Thoracic aorta (tissue), 2 donors: ENCODE results near the gene KCND2. TPM values are rescaled to one million over a fixed set of nuclear protein-coding genes. Genes with fewer than 3 reads are reported as not detected.
A peak's percentile ranks its signal among the peaks of the same experiment; 100 is the strongest.

Experiments
- ATAC-seq: fragments of 150-250 bp; one replicate; pipeline ENCODE4 v1.8.0; 2017; ENCODE audit warnings: low read depth; ENCODE audit not compliant: insufficient number of reproducible peaks, low FRiP score
- DNase-seq: peaks from one replicate; pipeline ENCODE4 v3.0.0-alpha.2; 2020; ENCODE audit warnings: low spot score
- H3K27ac ChIP-seq, 2 donors: fragments of 200-600 bp; sonication (generic); 1 replicate in 1 of 2; 2 replicates in 1 of 2; pipeline ENCODE4 v1.5.1; 2016; ENCODE audit warnings: mild to moderate bottlenecking in 2 of 2, moderate library complexity in 2 of 2
- H3K27me3 ChIP-seq: fragments of 200-600 bp; sonication (generic); replicated peaks from 2 replicates; pipeline ENCODE4 v1.6.0; 2016; ENCODE audit warnings: mild to moderate bottlenecking; ENCODE audit not compliant: insufficient read depth
- H3K36me3 ChIP-seq: fragments of 200-600 bp; sonication (generic); one replicate; pipeline ENCODE4 v1.5.1; 2016
- H3K4me1 ChIP-seq, 2 donors: fragments of 200-600 bp; sonication (generic); 1 replicate in 1 of 2; 2 replicates in 1 of 2; pipeline versions ENCODE4 v1.5.1 to v1.6.0; 2016; ENCODE audit warnings: low read depth in 2 of 2, mild to moderate bottlenecking in 1 of 2; ENCODE audit not compliant: control insufficient read depth in 1 of 2
- H3K4me3 ChIP-seq: fragments of 200-600 bp; sonication (generic); 2 replicates; pipeline ENCODE4 v1.5.1; 2016; ENCODE audit warnings: mild to moderate bottlenecking
- H3K9me3 ChIP-seq: fragments of 200-600 bp; sonication (generic); 2 replicates; pipeline ENCODE4 v1.5.1; 2016
- total RNA-seq, 2 donors: library from RNA; depleted of rRNA; stranded (reverse); fragments of >200 nt; gene quantifications; one replicate each; pipeline versions ENCODE4 v1.1.0 to v1.2.3, GENCODE V29; 2016
- TF ChIP-seq, protein P1 (sequence below): fragments of 200-600 bp; sonication (generic); IDR thresholded peaks from one replicate; pipeline ENCODE4 v1.5.1; 2019; ENCODE audit warnings: antibody characterized with exemption

KCND2 gene
- total RNA-seq, 2 donors from 2014 or later, result 0.14 to 0.99 TPM

DNA sequence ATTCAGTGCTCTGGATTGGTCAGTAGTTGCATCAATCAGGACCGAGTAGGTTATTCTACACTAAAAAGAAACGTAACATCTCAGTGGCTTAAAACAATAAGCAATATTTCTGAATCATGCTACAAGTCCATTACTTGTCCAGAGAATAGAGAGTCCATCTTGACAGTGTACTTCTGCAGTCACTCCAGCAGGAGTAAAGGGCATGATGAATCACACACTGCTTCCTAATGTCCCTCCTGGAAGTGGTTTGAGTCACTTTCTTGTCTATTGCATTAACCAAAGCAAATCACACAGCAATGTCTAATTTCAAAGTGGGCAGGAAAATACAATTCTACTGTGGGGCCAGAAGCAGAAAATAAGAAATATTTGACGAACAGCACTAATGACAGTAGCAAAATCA is 460.2 kb downstream of the KCND2 start:
- Histone ChIP-seq H3K27me3 (no peaks in the 10 kb centered on the region), H3K9me3 (no peaks in the 10 kb centered on the region), H3K4me3 (no peak overlapping the region), H3K36me3 (no peaks in the 10 kb centered on the region), H3K27ac (no peak overlapping the region), H3K4me1 (no peaks in the 10 kb centered on the region)
- ATAC-seq, result no peak
- no peak for DNase-seq
- TF ChIP-seq, protein P1, sequence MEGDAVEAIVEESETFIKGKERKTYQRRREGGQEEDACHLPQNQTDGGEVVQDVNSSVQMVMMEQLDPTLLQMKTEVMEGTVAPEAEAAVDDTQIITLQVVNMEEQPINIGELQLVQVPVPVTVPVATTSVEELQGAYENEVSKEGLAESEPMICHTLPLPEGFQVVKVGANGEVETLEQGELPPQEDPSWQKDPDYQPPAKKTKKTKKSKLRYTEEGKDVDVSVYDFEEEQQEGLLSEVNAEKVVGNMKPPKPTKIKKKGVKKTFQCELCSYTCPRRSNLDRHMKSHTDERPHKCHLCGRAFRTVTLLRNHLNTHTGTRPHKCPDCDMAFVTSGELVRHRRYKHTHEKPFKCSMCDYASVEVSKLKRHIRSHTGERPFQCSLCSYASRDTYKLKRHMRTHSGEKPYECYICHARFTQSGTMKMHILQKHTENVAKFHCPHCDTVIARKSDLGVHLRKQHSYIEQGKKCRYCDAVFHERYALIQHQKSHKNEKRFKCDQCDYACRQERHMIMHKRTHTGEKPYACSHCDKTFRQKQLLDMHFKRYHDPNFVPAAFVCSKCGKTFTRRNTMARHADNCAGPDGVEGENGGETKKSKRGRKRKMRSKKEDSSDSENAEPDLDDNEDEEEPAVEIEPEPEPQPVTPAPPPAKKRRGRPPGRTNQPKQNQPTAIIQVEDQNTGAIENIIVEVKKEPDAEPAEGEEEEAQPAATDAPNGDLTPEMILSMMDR, result no peak

DNA sequence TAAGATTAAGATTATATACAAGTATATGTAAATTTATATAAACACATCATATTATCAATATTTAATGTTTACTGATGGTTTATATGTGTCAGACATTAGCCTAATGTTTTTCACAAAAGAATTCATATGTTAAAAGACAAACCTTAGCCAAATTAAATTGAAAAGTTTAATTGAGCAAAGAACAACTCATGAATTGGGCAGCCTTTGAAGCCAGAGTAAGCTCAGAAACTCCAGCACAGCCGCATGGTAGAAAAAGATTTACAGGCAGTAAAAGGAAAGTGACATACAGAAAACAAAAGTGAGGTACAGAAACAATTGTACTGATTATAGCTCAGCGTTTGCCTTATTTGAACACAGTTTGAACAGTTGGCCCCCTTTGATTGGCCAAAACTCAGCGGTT is 460.9 kb downstream of the KCND2 start:
- ATAC-seq, result no peak
- TF ChIP-seq, protein P1, result no peak
- no peak overlapping the region for H3K4me3 ChIP-seq
- H3K36me3 ChIP-seq, result no peaks in the 10 kb centered on the region
- no peaks in the 10 kb centered on the region for H3K27me3 ChIP-seq
- H3K9me3 ChIP-seq, result no peaks in the 10 kb centered on the region
- H3K4me1 ChIP-seq, result no peaks in the 10 kb centered on the region
- H3K27ac ChIP-seq, result no peak overlapping the region
- no peak for DNase-seq

GRCh38 chr7:120735791-120736190 is 462.8 kb downstream of the KCND2 start:
- TF ChIP-seq, protein P1, result no peak
- Histone ChIP-seq H3K4me1 (no peaks in the 10 kb centered on the region), H3K9me3 (no peaks in the 10 kb centered on the region), H3K36me3 (no peaks in the 10 kb centered on the region), H3K27ac (no peak overlapping the region), H3K4me3 (no peak overlapping the region), H3K27me3 (no peaks in the 10 kb centered on the region)
- DNase-seq (no peak), ATAC-seq (no peak)

- DNase-seq (no peak), ATAC-seq (no peak)
- Histone ChIP-seq H3K27me3 (no peaks in the 10 kb centered on the region), H3K9me3 (no peaks in the 10 kb centered on the region), H3K36me3 (no peaks in the 10 kb centered on the region), H3K4me3 (no peak overlapping the region), H3K27ac (no peak overlapping the region), H3K4me1 (no peaks in the 10 kb centered on the region)
- TF ChIP-seq, protein P1, result no peak
These were observed 465.8 kb downstream of the KCND2 start for GRCh38 chr7:120738816-120739215.

DNA sequence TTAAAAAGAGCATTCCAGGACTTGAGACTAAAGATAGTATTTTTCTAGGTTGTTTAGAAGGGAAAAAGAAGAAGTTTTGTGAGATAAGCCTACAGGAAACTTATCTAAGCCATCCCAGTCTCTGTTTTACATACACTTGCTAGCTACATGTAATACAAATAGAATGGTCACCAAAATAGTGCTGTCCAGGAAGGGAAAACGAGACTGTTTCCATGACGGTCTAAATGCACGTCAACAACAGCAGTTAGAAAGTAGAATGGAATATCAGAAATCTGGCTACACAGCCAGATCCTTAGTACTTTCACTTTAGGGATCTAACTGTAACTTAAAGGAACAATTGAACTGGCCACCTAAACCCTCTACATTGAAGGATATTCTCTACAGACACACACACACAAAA is 467.4 kb downstream of the KCND2 start:
- H3K4me1 ChIP-seq, result no peaks in the 10 kb centered on the region
- H3K27ac ChIP-seq, result no peak overlapping the region
- no peak for ATAC-seq
- TF ChIP-seq, protein P1, result no peak
- no peak for DNase-seq
- H3K9me3 ChIP-seq, result no peaks in the 10 kb centered on the region
- H3K36me3 ChIP-seq, result no peaks in the 10 kb centered on the region
- peak overlapping the region; percentile 31 for H3K4me3 ChIP-seq
- no peaks in the 10 kb centered on the region for H3K27me3 ChIP-seq
